ENCODE data around the gene SH3TC1.

SH3TC1 gene

DNA sequence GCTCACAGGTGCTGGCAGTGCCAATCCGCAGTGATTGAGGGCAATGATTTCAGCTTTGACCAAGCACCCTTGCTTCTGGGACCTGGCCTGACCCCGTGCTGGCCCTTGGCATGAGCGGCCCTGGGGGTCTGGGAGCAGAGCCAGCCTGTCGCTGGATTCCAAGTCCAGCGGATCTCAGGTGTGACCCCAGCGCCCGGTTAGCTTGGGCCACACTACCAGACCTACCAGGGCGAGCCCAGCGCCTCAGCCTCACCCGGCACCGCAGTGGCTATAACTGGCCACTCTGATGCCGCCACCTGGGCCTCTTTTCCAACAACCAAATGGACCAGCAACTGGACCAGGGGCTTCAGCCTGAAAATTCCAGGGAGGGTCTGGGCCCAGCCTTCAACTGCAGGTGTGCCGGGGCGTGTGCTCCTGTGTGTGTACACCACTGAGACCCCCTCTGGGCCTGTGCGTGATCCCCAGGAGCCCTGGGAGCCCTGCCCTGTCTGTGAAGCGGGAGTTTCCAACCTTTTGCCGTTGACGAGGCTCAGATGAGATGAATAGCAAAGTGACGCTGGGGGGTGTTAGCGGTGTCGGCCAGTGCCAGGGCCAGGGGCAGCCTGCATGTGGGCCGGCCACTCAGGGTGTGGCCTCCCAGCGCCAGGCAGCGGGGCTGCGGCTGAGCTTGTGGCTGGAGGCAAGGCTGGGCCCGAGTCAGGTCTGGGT lies 658 bp downstream of the SH3TC1 start:
- DNase-seq (ENCODE audit: insufficient read length, low spot score): no peak
- FAIRE-seq: no peak
- TF ChIP-seq CTCF (IDR thresholded peaks at IDR 0.05; ENCODE audit: insufficient read depth, missing control alignments): no peak

GRCh38 chr4:8200302-8200975 lies 1.3 kb downstream of the SH3TC1 start:
- no peak for TF ChIP-seq CTCF (IDR thresholded peaks at IDR 0.05; ENCODE audit: insufficient read depth, missing control alignments)
- DNase-seq (ENCODE audit: insufficient read length, low spot score) (no peak), FAIRE-seq (no peak)

DNA sequence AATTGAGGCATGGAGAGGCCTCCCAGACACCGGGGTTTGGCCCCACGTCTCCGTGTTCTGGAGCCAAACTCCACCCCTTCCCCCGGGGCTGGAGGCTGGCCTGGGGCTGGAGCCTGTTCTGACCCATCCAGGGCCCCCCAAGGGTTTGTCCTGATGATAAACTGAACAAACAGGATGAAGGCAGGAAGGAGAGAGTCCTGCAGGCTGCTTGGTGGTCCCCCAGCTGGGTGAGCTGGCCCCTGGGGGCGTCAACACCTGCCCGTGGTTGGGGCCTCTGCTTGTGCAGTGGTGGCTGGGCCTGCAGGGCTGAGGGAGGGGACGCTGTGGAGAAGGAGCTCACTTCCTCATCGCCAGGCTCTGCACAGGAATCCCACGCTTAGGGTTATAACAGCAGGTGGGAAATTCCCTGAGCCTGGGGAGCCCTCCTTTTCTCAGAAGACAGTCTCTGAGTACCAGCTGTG lies 2.3 kb downstream of the SH3TC1 start:
- no peak for TF ChIP-seq CTCF (IDR thresholded peaks at IDR 0.05; ENCODE audit: insufficient read depth, missing control alignments)
- DNase-seq (ENCODE audit: insufficient read length, low spot score): no peak
- FAIRE-seq: no peak

- FAIRE-seq: no peak
- DNase-seq (ENCODE audit: insufficient read length, low spot score): no peak
- TF ChIP-seq CTCF (IDR thresholded peaks at IDR 0.05; ENCODE audit: insufficient read depth, missing control alignments): no peak
Measured at GRCh38 chr4:8202108-8203051, 3.3 kb downstream of the SH3TC1 start.

DNA sequence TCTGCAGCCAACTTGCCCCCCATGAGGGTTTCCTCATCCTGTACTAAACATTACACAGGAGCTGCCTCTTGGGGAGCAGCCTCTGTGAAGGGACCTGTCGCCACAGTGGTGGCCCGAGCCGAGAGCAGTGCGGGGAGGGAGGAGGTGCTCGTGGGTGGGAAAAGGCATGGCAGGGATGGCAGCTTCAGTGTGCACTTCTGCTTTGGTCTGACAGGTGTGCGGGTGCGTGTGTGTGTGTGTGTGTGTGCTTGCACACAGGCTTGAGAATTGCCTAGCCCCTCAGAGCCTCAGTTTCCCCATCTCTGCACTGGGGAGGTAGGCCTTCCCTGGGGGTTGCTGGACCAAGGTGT lies 3.9 kb downstream of the SH3TC1 start:
- no peak for TF ChIP-seq CTCF (IDR thresholded peaks at IDR 0.05; ENCODE audit: insufficient read depth, missing control alignments)
- FAIRE-seq (no peak), DNase-seq (ENCODE audit: insufficient read length, low spot score) (no peak)

GRCh38 chr4:8203817-8204216 lies 4.7 kb downstream of the SH3TC1 start:
- FAIRE-seq (no peak), DNase-seq (ENCODE audit: insufficient read length, low spot score) (no peak)
- no peak for TF ChIP-seq CTCF (IDR thresholded peaks at IDR 0.05; ENCODE audit: insufficient read depth, missing control alignments)
